Measurements from ENCODE around the gene NRL.
"Not testable (repeated sequence)": the region's sequence is repeated elsewhere in the genome, so short reads cannot be mapped to it uniquely, and the experiment has no call there.

NRL gene

DNA sequence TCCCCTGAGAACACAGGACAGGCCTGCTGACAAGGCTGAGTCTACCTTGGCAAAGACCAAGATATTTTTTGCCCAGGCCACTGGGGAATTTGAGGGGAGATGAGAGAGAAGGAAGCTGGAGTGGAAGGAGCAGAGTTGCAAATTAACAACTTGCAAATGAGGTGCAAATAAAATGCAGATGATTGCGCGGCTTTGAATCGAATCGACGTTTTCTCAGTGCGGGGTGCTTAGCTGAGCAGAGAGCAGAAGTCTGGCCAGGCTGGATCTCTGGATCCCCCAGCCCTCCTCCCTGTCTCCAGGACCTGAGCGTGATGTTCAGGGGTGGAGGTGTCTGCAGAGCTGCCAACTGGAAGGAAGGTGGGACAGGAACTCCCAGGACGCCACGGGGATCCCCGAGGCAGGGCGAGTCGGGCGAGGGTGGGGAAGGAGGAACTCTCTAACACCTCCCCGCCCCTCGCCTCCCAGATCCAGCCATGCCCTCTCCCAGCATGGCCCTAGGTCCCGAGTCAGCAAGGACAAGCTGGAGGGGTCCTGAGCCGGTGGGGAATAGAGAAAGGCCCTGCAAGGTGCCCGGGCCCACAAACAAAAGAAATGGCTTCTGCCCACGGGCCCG, 63.5 kb downstream of the NRL start:
- no peak for DNase-seq

DNA sequence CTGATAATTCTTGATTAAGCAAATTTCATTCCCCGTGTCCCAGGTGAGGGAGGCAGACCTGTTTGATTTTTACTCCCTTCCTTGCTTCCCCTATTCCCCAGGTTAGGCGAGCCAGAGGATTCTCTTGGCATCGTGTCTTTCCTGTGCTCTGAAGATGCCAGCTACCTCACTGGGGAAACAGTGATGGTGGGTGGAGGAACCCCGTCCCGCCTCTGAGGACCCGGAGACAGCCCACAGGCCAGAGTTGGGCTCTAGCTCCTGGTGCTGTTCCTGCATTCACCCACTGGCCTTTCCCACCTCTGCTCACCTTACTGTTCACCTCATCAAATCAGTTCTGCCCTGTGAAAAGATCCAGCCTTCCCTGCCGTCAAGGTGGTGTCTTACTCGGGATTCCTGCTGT, 64.0 kb downstream of the NRL start:
- DNase-seq = not testable (repeated sequence)

DNA sequence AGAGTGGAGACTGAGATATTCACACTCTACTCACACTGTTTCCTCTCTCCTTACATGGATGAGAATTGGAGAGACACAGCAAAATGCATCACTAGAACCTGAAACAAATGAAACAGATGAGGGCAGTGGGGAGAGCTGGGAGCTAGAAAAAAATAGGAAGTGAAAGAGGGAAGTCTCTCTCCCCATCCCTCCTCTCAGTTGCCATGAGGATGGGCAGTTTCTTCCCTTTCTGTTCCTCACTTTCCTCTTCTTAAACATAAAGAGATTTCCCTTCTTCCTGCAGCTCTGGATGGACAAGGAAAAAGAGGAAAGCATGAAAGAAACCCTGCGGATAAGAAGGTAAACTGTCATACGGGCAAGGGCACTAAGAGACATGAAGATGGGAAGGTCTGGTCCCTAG, 65.7 kb downstream of the NRL start:
- not testable (repeated sequence) for DNase-seq

DNA sequence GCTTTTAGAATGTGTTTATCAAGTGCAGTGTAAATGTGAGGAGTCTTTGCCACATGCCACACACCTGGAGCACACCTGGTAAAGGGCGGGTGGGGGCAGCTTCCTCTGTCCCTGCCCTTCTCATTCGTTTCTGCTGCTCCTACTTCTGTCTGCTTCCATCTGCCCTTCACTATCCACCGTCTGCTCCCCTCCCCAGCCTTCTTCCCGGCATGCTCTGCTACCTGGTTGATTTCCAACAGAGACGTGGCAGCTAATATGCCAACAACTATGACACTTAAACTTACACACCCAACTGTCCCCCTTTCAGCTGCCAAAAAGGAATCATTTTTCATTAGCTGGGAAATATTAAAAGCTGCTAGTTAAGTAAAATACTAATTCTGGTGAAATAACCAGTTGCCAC, 72.0 kb downstream of the NRL start:
- peak; percentile 39 for DNase-seq

DNA sequence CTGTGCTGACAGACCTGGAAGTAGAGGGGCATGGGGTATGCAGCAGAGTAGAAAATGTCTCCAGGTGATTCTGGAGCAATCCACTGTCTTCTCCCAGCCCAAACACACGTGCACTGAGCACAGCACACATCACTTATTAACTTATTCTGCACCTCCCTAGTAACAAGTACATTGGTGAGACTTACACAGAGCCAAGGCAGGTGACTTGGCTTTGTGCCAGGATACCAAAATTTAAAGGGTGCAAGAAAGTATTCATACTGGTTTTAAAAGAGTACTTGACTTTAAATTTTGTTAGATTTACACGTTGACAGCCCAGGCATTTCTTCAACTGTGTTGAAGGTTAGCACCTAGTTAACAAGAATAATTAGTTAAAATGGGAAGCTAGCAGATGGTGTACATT, 74.1 kb downstream of the NRL start:
- DNase-seq = no peak

DNA sequence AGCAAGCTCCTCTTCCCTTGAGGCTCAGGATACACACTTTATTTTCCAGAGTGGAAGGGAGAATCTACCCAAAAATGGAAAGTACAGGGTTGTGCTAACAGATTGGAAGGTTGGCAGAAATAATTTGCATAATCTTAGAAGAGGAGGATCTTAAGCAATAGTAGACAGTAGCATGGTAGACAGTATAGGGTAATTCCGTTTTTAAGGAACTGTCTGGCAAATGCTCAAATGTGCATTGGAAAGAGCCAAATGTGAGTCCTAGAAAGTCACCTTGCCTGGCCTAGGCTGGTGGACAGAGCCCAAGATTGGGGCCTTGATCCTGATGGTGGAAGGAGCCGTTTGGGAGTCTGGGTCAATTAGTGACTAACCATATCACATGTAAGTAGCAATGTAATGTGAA, 76.1 kb downstream of the NRL start:
- DNase-seq = no peak

DNA sequence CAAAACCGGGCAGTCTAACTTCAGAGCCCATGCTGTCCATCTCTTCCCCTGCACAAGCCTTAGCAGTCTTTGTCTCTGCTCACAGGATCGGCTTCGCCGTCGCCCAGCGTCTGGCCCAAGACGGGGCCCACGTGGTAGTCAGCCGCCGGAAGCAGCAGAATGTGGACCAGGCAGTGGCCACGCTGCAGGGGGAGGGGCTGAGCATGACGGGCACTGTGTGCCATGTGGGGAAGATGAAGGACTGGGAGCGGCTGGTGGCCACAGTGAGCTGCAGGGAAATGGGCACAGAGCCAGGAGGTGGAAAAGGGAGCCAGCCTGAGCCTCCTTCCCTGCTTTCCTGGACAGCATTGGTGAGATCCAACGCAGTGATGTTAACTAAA, 77.1 kb downstream of the NRL start:
- no peak for DNase-seq

DNA sequence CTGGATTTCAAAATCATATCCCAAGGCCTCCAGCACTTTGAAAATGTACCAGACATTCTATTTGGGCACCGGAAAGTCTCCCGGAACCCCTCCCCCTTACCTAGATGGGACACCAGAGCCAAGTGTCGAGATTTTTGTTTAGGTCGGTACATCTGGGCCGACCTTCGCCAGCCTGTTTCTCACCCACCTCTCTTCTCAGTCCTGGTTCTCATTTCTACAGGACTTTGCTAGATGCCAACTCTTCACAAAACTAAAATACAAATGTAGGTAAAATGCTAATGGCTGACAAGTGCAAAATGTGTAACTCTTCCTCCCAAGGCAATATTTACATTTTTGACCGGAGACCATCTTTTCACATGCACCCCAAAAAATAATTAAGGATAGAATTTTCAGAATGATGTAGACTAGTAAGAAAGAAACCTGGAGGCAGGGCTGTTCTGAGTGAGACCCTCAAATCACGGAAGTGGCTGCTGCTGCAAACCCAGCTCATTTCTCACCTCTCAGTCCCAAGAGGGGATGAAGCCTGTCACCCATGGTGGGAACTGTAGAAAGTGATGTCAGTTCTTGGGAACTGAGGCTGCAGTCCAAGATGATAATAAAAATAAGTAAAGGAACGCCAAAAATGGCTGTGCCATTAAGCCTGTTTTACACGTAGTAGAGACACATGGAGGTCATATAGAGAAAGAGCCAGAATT, 77.6 kb downstream of the NRL start:
- not testable (repeated sequence) for DNase-seq

DNA sequence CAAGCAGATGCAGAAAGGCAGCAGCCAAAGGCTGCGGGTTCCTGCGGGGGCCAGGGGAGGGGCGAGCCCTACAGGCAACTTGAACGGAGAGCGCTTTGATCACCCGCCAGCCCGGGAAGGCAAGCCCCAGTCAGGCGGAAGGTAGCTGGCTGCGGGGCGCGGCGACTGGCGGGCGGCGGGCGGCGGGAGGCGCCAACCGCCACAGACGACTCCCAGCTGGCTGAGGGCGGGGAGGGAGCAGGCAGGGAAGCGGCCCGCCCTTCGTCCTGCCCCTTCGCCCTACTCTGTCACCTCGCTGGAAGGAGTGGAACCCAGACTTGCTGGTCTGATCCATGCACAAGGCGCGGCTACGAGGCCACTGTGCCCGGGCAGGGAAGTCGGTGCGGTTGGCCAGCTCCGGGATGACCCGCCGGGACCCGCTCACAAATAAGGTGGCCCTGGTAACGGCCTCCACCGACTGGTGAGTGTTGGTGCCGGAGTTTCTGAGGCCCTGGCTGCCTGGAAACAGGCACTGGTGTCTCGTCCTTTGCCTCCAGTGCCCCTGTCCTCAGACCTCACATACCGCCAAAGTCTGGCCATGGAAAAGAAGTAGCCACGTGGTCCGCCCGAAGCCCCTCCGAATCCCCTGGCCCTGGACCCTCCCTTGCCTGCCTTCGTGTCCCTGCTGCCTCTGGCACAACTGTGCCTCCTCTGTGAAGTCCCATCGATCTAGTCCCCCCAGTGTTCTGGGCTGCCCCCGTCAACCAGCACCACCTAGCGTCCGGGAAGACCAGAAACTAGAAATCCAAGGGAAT, 78.4 kb downstream of the NRL start:
- DNase-seq = peak; percentile 72

DNA sequence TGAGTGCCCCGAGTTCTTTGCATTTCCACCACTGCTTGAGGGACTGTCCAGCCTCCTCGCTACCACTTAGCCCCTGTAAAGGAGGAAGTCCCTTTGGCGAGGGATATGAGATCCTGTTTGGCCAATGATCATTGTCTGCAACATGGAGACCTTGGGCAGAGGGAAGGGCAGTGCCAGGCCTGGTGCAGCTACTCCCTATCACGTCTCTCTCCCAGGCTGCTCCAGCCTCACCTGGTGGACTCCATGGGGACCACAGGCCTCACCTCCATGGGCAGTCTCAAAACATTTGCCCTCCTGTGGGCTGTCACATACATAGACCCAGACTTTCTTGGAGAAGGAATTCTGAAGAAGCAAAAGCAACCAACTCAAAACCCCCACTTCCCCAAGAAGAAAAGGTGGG, 79.0 kb downstream of the NRL start:
- not testable (repeated sequence) for DNase-seq

DNA sequence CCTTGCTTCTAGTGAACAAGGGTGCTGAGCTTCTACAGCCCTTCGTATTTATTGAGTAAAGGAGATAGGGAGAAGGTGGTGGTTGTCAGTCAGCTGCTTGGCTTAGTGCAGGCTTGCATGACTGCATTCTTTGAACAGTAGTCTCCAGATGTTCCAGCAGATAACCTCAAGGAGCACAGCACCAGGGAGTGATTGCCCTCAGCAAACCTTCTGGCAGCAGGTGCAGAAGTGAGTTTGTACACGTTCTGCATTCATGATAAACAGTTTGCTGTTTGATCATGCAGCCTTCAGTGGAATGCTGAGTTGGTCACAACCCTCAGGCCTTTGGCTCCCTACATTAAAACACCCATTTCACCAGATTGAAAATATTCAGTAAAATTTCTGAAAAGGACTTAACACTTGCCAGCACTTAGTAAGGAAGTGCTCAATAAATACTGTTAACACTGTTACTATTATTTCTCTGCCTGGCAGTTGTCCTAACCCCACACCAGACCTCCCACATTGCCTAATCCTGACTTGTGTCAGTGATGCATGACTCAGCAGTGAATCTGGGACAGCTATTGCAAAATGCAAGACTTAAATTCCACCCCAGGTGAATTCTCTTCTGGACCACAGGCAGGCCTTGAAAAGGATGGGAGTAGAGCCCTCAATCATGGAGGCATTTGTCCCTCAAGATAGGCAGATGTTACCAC, 81.9 kb downstream of the NRL start:
- no peak for DNase-seq

DNA sequence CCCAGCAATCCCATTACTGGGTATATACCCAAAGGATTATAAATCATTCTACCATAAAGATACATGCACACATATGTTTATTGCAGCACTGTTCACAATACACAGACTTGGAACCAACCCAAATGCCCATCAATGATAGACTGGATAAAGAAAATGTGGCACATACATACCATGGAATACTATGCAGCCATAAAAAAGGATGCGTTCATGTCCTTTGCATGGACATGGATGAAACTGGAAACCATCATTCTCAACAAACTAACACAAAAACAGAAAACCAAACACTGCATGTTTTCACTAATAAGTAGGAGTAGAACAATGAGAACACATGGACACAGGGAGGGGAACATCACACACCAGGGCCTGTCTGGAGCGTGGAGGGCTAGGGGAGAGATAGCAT, 83.4 kb downstream of the NRL start:
- not testable (repeated sequence) for DNase-seq

DNA sequence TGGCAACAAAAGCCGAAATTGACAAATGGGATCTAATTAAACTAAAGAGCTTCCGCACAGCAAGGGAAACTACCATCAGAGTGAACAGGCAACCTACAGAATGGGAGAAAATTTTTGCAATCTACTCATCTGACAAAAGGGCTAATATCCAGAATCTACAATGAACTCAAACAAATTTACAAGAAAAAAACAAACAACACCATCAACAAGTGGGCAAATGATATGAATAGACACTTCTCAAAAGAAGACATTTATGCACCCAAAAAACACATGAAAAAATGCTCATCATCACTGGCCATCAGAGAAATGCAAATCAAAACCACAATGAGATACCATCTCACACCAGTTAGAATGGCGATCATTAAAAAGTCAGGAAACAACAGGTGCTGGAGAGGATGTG, 85.1 kb downstream of the NRL start:
- DNase-seq = not testable (repeated sequence)
